HepG2 (cell line): ENCODE results near the gene APBA3. TPM values are rescaled to one million over a fixed set of nuclear protein-coding genes. Genes with fewer than 3 reads are reported as not detected.

Experiments used
- ARID2 ChIP-seq: sonication (generic); formaldehyde crosslinking; IDR thresholded peaks from 2 replicates; pipeline ENCODE4 v1.8.1; 2022; ENCODE audit warnings: mild to moderate bottlenecking, missing genetic modification reagents, borderline replicate concordance
- ERF ChIP-seq: IDR thresholded peaks from 2 replicates; pipeline ENCODE4 v1.6.1; 2018; ENCODE audit warnings: missing biosample characterization, missing genetic modification reagents
- HOXA5 ChIP-seq: sonication (generic); formaldehyde crosslinking; IDR thresholded peaks from 2 replicates; pipeline ENCODE4 v1.4.0; 2020; ENCODE audit warnings: missing genetic modification reagents
- KAT8 ChIP-seq: IDR thresholded peaks from 2 replicates; pipeline ENCODE4 v1.6.1; 2016; ENCODE audit warnings: missing genetic modification reagents, missing compliant biosample characterization
- MYC ChIP-seq: sonication (generic); formaldehyde crosslinking; IDR thresholded peaks from 2 replicates; pipeline ENCODE4 v1.9.0; 2021; ENCODE audit warnings: missing genetic modification reagents, borderline replicate concordance
- NFKBIZ ChIP-seq: IDR thresholded peaks from 2 replicates; pipeline ENCODE4 v1.6.1; 2018; ENCODE audit warnings: missing genetic modification reagents, missing compliant biosample characterization
- NFYC ChIP-seq: IDR thresholded peaks from 2 replicates; pipeline ENCODE4 v1.6.1; 2016; ENCODE audit warnings: missing genetic modification reagents, missing compliant biosample characterization
- NR3C1 ChIP-seq: sonication (generic); formaldehyde crosslinking; IDR thresholded peaks from 2 replicates; pipeline ENCODE4 v1.4.0; 2020; ENCODE audit warnings: missing genetic modification reagents
- SCMH1 ChIP-seq: sonication (generic); formaldehyde crosslinking; IDR thresholded peaks from 2 replicates; pipeline ENCODE4 v1.9.0; 2021; ENCODE audit warnings: missing genetic modification reagents, mild to moderate bottlenecking, borderline replicate concordance
- ZFYVE20 ChIP-seq: sonication (generic); formaldehyde crosslinking; IDR thresholded peaks from 2 replicates; pipeline ENCODE4 v1.8.0; 2023; ENCODE audit warnings: low read depth, mild to moderate bottlenecking, moderate library complexity, missing genetic modification reagents, borderline replicate concordance
- ZNF225 ChIP-seq: sonication (generic); formaldehyde crosslinking; IDR thresholded peaks from 2 replicates; pipeline ENCODE4 v1.4.0; 2020; ENCODE audit warnings: mild to moderate bottlenecking, missing genetic modification reagents
- ZNF232 ChIP-seq: sonication (generic); formaldehyde crosslinking; IDR thresholded peaks from 2 replicates; pipeline ENCODE4 v1.4.0; 2020; ENCODE audit warnings: missing genetic modification reagents, borderline replicate concordance
- ZNF235 ChIP-seq: sonication (generic); formaldehyde crosslinking; IDR thresholded peaks from 2 replicates; pipeline ENCODE4 v1.8.1; 2023; ENCODE audit warnings: mild to moderate bottlenecking, missing genetic modification reagents, borderline replicate concordance
- ZNF431 ChIP-seq: sonication (generic); formaldehyde crosslinking; IDR thresholded peaks from 2 replicates; pipeline ENCODE4 v1.9.0; 2022; ENCODE audit warnings: missing genetic modification reagents, low read depth, mild to moderate bottlenecking, borderline replicate concordance
- ZNF850 ChIP-seq: sonication (generic); formaldehyde crosslinking; conservative IDR thresholded peaks from 2 replicates; pipeline ENCODE4 v1.9.0; 2021; ENCODE audit warnings: mild to moderate bottlenecking, missing genetic modification reagents
- polyA plus RNA-seq, 8 experiments: library from polyadenylated mRNA; depleted of rRNA in 3 of 8; stranded (reverse) in 7 of 8; unstranded in 1 of 8; fragments of >200 nt; fragmentation: Illumina TruSeq in 4 of 8; extraction: Trizol in 4 of 8; gene quantifications; 2 replicates each; pipeline versions ENCODE4 v1.2.1 to v1.2.3, GENCODE V29; 2011 to 2016; ENCODE audit warnings: low read depth in 4 of 8, missing spikeins in 1 of 8, mixed read lengths in 1 of 8; ENCODE audit not compliant: insufficient read depth in 1 of 8
- total RNA-seq, 5 experiments: library from RNA; depleted of rRNA; stranded (reverse); fragments of >200 nt; fragmentation: Illumina TruSeq; extraction: Trizol; gene quantifications; 2 replicates each; pipeline ENCODE4 v1.2.3, GENCODE V29; 2016; ENCODE audit warnings: low read depth in 1 of 5
- TF ChIP-seq, protein P1 (sequence below): sonication (generic); formaldehyde crosslinking; IDR thresholded peaks from 2 replicates; pipeline ENCODE4 v1.5.0; 2020; ENCODE audit warnings: missing genetic modification reagents
- TF ChIP-seq, protein P2 (sequence below): sonication (generic); formaldehyde crosslinking; IDR thresholded peaks from 2 replicates; pipeline ENCODE4 v1.5.0; 2020; ENCODE audit warnings: mild to moderate bottlenecking, missing genetic modification reagents, borderline replicate concordance
- TF ChIP-seq, protein P3 (sequence below): sonication (generic); formaldehyde crosslinking; IDR thresholded peaks from 2 replicates; pipeline ENCODE4 v1.8.1; 2023; ENCODE audit warnings: mild to moderate bottlenecking, inconsistent platforms, moderate library complexity, missing genetic modification reagents, borderline replicate concordance
- TF ChIP-seq, protein P4 (sequence below): IDR thresholded peaks from 2 replicates; pipeline ENCODE4 v1.6.1; 2016; ENCODE audit warnings: low read depth, borderline replicate concordance
- TF ChIP-seq, protein P5 (sequence below): sonication (generic); formaldehyde crosslinking; IDR thresholded peaks from 2 replicates; pipeline ENCODE4 v1.9.0; 2021; ENCODE audit warnings: missing genetic modification reagents, borderline replicate concordance
- TF ChIP-seq, protein P6 (sequence below): sonication (generic); formaldehyde crosslinking; IDR thresholded peaks from 2 replicates; pipeline ENCODE4 v1.5.0; 2020; ENCODE audit warnings: missing genetic modification reagents

Gene APBA3
- total and polyA plus RNA-seq, 2 of the 13 experiments (the other 11 are each of a cell fraction or from before 2014, with no cell fraction given), result 14.2 to 14.3 TPM

DNA sequence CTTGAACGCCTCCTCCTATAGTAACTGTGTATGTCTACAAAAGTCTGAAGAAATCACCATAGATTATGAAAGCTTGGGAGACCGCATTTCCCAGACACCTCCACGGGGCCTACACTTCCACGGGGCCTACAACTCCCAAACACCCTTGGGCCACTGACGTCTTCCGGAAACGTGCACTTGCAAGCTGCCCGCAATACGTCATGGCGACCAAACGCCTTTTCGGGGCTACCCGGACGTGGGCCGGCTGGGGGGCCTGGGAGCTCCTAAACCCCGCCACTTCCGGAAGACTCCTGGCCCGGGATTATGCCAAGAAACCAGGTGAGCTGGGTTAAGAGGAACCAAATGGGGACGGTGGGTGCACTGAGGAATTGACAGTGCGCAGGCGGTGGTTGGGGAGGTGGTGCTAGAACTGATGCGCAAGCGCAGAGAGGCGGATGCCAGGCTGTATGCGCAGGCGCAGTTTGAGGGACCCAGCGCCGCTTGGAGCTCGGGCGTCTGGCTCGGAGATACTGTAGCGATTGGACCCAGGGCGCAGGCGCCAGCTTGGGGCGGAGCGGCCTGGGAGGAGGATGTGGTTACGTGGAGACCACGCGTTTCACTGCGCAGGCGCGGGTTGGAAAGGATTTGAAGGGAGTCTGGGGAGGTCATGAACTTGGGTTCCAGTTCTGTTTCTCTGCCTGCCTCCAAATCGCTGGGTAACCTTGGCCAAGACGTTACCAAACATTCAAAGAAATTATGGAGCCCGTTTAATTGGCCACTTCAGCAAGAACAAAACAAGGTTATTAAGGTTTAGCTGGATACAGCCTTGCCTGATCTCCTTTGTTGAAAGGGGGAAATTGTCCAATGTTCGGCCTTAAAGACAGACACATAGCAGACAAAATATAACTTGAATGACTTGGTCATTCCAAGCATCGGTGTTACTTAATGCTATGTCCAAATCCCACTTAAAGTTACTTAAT is 1.3 kb upstream of the APBA3 start, which contains the start of gene MRPL54 (continued):
- TF ChIP-seq, protein P1, sequence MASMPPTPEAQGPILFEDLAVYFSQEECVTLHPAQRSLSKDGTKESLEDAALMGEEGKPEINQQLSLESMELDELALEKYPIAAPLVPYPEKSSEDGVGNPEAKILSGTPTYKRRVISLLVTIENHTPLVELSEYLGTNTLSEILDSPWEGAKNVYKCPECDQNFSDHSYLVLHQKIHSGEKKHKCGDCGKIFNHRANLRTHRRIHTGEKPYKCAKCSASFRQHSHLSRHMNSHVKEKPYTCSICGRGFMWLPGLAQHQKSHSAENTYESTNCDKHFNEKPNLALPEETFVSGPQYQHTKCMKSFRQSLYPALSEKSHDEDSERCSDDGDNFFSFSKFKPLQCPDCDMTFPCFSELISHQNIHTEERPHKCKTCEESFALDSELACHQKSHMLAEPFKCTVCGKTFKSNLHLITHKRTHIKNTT (CRISPR knock-in tag), result no peak
- TF ChIP-seq, protein P2, sequence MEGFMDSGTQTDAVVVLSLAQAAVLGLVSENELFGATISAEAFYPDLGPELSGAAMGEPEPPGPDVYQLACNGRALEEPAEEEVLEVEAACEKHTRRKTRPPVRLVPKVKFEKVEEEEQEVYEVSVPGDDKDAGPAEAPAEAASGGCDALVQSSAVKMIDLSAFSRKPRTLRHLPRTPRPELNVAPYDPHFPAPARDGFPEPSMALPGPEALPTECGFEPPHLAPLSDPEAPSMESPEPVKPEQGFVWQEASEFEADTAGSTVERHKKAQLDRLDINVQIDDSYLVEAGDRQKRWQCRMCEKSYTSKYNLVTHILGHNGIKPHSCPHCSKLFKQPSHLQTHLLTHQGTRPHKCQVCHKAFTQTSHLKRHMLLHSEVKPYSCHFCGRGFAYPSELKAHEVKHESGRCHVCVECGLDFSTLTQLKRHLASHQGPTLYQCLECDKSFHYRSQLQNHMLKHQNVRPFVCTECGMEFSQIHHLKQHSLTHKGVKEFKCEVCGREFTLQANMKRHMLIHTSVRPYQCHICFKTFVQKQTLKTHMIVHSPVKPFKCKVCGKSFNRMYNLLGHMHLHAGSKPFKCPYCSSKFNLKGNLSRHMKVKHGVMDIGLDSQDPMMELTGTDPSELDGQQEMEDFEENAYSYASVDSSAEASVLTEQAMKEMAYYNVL (CRISPR knock-in tag), result no peak
- TF ChIP-seq NFYC (0 out of 2 replicates have a peak, but pooled peaks have one; percentile 18), ARID2 (CRISPR knock-in tag) (0 out of 2 replicates have a peak, but pooled peaks have one; percentile 37), ZNF235 (CRISPR knock-in tag) (no peak), HOXA5 (CRISPR knock-in tag) (peak; percentile 12; the same call in 1 of the 2 replicates), KAT8 (CRISPR knock-in tag) (peak; percentile 91), SCMH1 (CRISPR knock-in tag) (no peak), NFKBIZ (CRISPR knock-in tag) (no peak), ZNF850 (CRISPR knock-in tag) (no peak), ZNF225 (CRISPR knock-in tag) (peak; percentile 78), ZFYVE20 (CRISPR knock-in tag) (no peak), ZNF431 (CRISPR knock-in tag) (no peak), ZNF232 (CRISPR knock-in tag) (no peak), NR3C1 (CRISPR knock-in tag) (no peak), MYC (CRISPR knock-in tag) (peak; percentile 77; the same call in 1 of the 2 replicates), ERF (CRISPR knock-in tag) (peak; percentile 44; the same call in 1 of the 2 replicates)
- TF ChIP-seq, protein P3, sequence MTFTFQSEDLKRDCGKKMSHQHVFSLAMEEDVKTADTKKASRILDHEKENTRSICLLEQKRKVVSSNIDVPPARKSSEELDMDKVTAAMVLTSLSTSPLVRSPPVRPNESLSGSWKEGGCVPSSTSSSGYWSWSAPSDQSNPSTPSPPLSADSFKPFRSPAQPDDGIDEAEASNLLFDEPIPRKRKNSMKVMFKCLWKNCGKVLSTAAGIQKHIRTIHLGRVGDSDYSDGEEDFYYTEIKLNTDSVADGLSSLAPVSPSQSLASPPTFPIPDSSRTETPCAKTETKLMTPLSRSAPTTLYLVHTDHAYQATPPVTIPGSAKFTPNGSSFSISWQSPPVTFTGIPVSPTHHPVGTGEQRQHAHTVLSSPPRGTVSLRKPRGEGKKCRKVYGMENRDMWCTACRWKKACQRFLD, result no peak
- TF ChIP-seq, protein P4, sequence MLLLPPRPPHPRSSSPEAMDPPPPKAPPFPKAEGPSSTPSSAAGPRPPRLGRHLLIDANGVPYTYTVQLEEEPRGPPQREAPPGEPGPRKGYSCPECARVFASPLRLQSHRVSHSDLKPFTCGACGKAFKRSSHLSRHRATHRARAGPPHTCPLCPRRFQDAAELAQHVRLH (CRISPR knock-in tag), result peak; percentile 32; the same call in 1 of the 2 replicates
- TF ChIP-seq, protein P5, sequence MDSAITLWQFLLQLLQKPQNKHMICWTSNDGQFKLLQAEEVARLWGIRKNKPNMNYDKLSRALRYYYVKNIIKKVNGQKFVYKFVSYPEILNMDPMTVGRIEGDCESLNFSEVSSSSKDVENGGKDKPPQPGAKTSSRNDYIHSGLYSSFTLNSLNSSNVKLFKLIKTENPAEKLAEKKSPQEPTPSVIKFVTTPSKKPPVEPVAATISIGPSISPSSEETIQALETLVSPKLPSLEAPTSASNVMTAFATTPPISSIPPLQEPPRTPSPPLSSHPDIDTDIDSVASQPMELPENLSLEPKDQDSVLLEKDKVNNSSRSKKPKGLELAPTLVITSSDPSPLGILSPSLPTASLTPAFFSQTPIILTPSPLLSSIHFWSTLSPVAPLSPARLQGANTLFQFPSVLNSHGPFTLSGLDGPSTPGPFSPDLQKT (CRISPR knock-in tag), result no peak
- TF ChIP-seq, protein P6, sequence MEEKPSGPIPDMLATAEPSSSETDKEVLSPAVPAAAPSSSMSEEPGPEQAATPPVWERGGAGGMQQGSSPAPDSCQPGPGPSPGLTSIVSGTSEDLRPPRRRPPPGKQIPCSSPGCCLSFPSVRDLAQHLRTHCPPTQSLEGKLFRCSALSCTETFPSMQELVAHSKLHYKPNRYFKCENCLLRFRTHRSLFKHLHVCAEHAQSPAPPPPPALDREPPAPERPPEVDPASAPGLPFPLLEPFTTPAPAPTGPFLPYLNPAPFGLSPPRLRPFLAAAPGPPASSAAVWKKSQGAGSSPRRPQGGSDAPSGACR (CRISPR knock-in tag), result no peak
